HG02642 (cell line): ENCODE results near the gene IGFBP2.
A peak's percentile ranks its signal among the peaks of the same experiment; 100 is the strongest.
"Not testable (repeated sequence)": the region's sequence is repeated elsewhere in the genome, so short reads cannot be mapped to it uniquely, and the experiment has no call there.

Experiments
- ATAC-seq: cut with Tn5 transposase; IDR thresholded peaks from one replicate; pipeline ENCODE4 v1.9.1; 2021; ENCODE audit warnings: mild to moderate bottlenecking; ENCODE audit not compliant: unreplicated experiment, poor library complexity

IGFBP2 gene, protein sequence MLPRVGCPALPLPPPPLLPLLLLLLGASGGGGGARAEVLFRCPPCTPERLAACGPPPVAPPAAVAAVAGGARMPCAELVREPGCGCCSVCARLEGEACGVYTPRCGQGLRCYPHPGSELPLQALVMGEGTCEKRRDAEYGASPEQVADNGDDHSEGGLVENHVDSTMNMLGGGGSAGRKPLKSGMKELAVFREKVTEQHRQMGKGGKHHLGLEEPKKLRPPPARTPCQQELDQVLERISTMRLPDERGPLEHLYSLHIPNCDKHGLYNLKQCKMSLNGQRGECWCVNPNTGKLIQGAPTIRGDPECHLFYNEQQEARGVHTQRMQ

DNA sequence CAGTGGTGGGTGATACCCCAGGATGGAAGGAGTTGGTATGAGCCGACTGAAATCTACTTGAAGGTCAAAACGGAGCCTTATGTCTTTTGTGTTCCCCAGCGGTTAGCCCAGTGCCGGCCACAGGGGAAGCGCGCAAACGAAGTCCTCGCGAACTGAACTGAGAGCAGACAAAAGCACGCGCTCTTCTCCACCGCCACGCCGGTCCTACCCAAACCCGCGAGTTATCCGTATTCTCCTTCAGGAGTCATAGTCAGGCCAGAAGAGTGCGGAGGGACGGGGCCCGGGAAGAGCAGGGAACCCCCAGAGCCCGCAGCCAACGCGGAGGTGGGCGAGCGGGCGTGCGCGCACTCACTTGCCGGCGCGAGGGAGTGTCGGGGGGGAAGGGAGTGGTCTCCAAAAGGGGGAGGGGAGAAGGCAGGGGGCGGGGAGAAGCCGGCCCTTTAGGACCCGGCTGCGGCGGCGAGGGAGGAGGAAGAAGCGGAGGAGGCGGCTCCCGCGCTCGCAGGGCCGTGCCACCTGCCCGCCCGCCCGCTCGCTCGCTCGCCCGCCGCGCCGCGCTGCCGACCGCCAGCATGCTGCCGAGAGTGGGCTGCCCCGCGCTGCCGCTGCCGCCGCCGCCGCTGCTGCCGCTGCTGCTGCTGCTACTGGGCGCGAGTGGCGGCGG lies at the start of gene IGFBP2:
IGFBP2 (plus strand) TSS at position 469 of the 664 bp plus-strand sequence; CDS start at position 573, 104 bp downstream.
- no peak for ATAC-seq

DNA sequence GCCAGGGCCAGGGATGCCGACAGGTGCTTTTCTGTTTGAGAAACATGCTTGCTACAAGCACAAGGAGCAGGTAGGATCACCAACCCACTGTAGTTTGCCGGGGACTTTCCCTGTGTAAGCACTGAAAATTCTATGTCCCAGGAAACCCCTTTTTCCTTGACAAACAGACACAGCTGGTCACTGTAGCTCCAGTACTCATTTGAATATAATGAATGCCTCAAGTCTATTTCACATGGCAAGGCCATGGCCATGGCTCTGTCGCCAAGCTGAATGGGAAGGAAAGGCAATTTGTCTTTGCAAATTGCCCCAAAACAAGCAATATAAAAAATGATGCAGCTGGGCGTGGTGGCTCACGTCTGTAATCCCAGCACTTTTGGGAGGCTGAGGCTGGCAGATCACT lies 49.6 kb upstream of the IGFBP2 start:
- ATAC-seq: no peak

DNA sequence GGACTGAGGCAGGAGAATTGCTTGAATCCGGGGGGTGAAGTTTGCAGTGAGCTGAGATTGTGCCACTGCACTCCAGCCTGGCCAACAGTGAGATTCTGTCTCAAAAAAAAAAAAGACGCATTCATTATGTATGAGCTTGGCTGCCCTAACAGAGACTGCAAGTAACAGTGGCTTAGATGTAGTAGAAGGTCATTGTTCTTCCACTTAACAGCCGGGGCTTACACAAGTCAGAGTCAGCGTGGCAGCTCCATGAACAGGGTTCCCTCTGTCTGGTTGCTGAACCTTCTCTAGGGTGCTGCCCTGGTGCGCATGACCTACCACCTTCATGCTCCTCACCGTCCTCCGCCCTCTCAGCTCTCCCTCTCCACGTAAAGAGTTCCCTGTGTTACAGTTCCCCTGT lies 49.1 kb upstream of the IGFBP2 start:
- no peak for ATAC-seq

DNA sequence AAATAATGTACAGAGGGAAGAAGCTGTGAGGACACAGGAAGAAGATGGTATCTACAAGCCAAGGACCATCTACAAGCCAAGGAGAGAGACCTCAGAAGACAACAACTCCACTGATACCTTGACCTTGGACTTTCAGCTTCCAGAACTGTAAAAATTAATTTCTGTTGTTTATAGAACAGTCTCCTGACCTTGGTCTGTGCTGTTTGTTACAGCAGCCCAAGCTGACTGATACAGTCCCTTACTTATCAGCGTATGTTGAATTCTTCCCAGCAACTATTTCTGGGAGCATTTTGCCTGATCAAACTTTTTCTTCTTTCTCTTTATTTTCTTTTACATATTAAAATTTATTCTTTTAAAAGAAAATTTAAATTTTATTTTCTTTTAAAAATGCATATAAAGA lies 47.8 kb upstream of the IGFBP2 start:
- ATAC-seq: no peak

DNA sequence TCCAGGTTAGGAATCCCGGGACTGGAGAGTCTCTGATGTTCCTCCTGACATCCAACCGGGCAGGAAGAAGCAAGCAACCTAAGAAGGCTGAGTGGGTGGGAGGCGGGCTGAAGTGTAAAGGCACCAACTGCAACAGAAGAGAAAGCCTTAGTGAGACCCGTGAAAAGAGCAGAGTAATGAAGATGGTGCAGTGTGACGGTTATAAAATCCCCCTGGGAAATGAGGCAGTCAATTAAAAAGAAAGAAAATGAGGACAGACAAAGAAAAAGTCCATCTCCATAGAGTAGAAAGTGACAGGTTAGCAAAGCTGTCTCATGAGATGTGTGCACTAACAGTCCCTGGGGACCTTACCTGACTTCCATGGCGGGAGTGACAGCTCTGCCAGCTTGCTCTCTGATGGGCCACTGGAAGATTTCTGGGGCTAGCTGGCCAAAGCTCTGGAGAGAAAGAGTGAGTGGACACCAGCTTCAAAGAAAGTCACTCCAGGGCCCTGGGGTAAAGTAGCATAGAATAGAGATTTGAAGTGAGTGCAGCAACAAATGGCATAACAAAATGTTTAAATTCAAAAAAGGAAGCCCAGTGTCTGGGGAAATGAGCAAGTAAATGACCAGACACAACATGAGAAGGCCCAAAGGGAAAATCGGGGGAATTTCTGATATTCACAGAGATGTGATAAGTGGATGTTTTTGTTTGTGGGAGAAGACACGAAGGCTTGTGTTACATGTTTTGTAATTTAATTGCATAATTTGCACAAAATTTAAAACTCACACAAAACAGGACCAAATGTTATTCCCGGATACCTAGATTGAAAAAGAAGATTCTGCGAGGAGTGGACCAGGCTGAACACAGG lies 44.1 kb upstream of the IGFBP2 start:
- ATAC-seq: no peak

DNA sequence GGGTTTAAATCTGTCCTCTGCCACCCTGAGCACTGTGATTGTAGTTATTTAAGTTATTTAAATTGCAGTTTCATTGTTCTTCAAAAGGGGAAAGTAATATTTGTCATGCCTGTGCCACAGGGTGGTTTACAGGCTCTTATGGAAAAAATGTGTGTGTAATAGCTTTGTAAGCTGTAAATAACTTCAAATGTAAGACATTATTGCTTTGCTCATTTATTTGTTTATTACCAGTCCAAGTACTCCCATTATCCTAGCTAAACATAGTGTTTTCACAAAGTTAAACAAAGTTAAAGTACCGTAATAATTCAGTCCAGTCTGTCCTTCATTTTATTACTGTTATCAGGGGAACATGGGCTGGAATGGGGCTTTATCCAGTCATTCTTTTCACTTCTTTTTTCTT lies 43.4 kb upstream of the IGFBP2 start:
- no peak for ATAC-seq

DNA sequence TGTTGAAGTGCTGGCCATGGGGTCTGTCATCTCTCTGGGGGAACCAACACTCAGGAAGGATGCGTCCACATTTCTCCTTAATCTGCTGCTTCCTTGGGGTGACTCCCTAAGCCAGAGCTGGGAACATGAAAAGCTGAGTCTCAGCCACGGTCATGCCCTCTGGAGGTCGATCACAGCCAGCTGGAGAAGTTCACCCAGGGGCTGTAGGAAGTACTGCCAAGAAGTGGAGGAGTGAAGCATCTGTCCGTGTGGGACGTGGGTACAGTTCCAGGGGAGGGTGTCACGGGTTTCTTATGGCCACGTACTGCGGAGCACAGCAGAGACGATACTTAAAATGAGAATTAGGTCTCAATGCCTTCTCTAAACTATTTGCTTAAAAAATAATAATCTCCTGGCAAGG lies 42.4 kb upstream of the IGFBP2 start:
- ATAC-seq: no peak

DNA sequence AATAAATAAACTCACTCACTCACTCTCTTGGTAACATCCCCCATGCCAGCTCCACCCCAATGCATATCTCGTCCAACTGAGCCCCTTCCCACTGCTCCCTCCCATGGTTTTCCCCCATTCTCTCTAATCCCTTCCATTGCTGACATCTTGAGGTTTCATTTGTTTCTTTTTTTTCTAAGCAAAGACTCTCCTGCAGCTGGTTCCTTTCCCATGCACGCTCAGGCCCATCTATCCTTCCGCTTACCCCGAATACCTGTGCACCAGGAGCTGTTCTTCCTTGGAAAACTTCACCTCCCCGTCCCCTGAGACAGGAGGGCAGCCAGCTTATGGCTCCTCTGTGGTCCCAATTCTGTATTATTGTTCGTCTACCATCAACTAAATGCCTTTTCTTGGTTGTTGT lies 41.7 kb upstream of the IGFBP2 start:
- no peak for ATAC-seq

DNA sequence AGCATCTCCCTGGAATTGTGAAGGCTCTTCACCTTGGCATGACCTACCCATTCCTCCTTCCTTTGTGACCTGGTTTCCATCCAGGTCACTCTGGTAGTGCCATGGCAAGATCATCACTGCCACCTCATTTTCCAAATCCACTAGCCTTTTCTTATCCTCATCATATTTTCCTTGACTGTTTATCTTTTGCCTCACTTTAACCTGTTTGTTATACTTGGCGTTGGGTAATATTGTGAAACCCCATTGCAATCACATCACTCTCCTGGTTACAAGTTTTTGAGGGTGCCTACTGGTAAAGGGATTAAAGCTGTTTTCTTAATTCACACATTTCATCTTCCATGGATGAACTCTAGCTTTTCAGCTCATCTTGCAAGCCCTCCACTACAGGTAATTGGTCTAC lies 39.1 kb upstream of the IGFBP2 start:
- no peak for ATAC-seq

DNA sequence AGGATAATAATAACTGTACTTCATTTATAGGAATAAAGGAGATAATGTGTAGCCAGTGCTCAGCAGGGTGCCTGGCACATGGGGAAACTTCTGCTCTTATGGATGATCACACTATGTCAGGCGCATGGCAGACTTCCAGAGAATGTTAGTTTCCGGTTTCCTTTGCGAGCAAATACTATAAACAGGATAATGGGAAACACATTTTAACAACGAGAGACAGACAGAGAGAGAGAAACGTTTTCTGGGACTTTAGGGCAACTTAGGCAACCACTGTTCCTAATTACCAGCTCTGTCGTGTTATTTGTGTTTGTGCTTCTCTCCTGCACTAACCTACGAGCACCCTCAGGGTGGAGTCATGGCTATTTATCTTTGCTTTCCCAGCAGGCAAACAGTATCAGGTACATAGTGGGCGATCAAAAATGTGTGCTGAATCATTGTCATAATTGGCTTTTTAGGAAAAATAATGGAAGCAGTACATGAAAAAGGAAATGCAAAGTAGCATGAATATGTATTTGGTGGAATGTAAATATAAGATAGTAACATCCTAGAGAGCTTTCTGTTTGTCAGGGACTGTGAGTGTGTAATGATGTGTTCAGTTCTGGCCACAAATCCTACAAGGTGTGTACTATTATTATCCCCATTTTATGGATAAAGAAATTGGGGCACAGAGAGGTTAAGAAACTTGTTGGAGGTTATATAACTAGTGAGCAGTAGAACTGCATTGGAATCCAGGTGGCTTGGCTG lies 36.8 kb upstream of the IGFBP2 start:
- no peak for ATAC-seq

DNA sequence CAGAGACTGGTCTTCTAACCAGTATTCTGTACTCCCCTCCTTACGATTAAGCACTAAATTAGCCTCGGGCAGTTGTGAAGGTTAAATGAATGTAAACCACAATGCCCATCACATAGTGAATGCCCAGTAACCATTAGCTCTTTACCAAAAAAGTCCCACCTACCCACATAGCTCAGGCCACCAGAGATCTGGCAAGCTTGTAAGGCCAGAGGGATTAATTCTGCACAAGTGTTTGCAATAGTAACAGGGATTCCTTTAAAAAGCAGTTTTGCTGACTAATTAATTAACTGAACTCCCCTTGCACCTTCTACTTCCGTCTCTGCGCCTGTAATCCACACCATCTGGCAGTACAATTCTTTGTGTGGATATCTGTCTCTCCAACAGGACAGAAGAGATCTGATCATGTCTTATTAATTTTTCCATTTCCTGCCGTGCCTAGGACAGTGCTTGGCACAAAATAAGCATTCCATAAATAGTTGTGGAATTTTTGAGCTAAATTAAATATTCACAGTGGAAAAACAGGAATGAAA lies 36.2 kb upstream of the IGFBP2 start:
- ATAC-seq: no peak

DNA sequence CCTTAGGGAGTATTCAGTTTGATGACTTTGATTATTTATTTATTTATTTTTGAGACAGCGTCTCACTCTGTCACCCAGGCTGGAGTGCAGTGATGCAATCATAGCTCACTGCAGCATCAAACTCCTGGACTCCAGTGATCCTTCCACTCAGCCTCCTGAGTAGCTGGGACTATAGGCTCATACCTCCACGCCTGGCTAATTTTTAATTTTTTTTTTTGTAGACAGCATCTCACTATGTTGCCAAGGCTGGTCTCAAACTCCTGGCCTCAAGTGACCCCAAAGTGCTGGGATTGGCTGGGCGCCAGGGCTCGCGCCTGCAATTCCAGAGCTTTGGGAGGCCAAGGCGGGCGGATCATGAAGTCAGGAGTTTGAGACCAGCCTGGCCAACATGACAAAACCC lies 35.4 kb upstream of the IGFBP2 start:
- not testable (repeated sequence) for ATAC-seq

DNA sequence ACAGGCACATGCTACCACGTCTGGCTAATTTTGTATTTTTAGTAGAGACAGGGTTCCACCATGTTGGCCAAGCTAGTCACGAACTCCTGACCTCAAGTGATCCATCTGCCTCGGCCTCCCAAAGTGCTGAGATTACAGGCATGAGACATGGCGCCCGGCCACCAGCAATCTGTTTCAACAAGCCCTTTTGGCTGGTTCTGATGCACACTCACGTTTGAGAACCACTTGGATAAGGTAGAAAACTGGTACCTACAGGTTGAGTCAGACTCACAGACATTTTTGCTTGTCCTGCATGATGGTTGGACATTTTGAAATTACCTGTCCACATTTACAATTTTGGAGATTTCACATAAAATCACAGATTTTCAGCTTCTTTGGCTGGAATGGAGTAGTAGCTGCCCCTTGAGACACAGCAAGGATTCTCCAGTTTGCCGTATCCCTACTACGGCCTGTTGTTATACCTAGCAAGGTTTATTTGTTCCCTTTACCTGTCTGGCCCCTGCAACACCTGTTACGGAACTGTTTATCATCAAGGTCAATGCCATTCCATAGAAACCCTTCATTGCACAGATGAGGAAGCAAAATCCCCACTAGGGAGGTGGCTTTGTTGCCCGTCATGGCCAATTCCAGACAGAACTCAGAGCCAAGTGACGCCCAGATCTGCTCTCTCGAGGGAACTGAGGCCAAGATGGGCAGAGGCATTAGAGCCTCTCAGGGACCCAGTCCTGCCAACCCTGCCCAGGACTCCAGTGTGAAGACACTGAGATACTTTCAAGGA lies 31.4 kb upstream of the IGFBP2 start:
- no peak for ATAC-seq

DNA sequence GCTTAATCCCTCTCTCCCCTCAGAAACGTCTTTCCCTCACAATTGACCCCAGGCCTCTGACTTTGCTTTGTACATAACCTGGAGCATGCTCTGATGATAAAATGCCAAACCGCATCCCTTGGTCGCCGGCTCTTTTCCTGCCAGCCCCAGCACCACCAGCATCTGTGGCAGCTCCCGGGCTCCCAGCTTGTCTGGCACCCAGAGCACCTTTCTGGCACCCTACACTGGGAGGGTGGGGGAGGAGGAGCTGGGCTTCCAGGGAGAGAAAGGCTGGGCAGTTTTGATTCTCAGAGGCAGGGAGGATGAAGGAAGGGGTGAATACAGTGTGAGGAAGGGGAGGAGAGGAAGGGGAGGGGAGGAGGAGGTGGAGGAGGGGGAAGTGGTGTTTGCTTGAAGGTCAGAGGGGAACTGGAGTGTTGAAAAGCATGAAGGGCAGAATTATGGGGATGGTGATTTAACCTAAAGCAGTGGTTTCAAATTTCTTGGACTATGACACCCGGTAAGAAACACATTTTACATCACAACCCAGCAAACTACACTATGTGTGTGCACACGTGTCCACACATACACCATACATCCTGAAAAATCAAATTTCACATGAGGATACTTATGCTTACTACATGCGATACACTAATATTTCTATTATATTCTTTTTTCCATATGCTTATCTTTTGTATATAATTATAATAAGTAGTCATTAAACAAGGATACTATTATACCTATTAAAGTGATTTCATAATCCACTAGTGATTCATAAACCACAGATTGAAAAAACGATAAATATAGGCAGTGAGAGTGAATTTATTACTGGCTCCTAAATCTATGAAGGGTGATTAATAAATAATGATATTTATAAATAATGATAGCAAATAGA lies 30.0 kb upstream of the IGFBP2 start:
- ATAC-seq: no peak

DNA sequence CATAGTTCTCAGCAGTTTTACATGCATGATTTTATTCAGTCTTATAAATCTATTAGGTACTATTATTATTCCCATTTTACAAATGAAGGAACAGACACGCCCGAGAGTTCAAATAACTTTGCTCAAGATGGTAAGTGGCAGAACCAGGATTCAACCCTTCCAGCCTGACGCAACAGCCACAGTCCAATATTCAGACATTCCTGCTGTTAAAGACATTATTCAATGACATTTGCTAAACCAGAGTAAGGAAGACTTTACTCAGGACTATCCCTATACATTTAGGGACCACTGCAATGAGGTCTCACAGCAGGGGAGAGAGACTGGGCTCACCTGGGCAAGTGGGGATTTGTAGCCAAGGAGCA lies 29.4 kb upstream of the IGFBP2 start:
- ATAC-seq: no peak

DNA sequence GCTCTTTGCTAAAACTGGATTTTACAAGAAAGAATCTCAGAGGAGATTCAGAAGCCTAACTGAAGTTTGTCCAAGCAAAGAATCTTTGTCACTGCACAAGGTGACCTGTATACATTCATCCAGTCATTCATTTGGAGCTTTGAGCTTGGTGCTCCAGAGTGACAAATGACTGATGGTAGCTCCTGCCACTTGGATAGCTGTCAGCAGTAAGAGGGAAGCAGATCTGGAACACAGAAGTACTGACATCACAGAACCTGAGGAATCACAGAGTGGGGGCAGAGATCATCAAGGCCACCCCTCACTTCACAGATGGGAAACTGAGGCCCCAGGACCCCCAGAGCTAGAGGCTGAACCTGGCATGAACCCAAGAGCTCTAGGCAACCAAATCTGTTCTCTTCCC lies 28.8 kb upstream of the IGFBP2 start:
- no peak for ATAC-seq

DNA sequence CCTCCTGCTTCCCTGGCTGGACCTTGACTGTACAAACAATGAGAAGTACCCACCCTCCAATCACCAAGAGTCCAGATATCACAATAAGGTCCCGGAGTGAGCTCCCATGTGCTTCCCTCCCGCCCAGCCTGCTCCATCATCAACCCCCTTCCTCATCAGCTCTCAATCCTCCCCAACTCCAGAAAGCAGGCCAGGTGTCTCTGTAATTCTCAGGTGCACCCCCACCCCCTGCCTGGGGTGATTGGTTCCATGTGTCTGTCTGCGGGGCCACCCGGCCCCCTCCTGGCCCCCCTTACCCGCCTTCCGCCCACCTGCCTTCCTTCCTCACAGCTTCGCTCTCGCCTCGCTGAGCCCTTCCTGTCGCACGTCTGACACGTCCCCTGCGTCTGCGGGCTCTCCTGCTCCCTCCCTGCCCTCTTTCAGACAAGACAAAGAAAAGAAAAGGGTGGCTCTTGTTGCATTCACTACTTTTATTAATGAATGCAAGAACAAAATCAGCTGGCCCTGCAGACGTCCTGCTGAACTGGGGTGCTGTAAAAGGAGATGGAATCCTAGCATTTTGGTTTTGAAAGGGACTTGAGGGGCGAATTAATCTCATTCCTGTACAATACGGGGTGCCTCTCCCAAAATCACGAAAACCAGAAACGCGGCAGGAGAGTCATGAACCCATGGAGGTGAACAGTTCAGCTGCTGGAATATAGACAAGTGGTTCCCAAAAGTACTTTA lies 26.5 kb upstream of the IGFBP2 start:
- peak; percentile 86 for ATAC-seq

DNA sequence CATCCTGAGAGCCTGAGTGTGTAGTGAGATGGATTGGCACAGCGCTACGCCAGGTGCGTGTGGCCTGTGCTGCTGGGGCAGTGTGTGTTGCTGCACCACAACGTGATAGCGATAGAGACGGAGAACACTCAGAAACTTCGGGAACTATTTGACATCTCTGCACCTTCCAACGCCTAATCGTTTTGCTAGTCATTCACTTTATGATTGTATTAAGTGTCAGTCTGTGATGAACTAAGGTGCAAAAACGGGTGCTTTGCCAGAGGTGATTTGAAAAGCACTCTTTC lies 26.0 kb upstream of the IGFBP2 start:
- ATAC-seq: no peak
